Measurements from ENCODE around the gene PRCD. TPM values are rescaled to one million over a fixed set of nuclear protein-coding genes. Genes with fewer than 3 reads are reported as not detected.
"Not testable (repeated sequence)": the region's sequence is repeated elsewhere in the genome, so short reads cannot be mapped to it uniquely, and the experiment has no call there.

PRCD gene
- total RNA-seq, 2 donors from 2014 or later, result 0.52 to 4.6 TPM

- no peak overlapping the region for H3K4me3 ChIP-seq
- no peak overlapping the region for H3K27ac ChIP-seq
- no peaks in the 10 kb centered on the region for H3K36me3 ChIP-seq (replicated peaks in 1 of 2; ENCODE audit: insufficient read depth in 1 of 2, low read depth in 2 of 2)
- intact Hi-C loops (cut with DNase I), result loop anchor here (5.0 to 10.0 kb wide), 2 partner anchors 104 to 191 kb away; partner anchors contain the start of gene MXRA7
- ATAC-seq (peak; percentile 82), DNase-seq (peak; percentile 67 to 78 (median 72))
- WGBS, 2 donors, result 18 to 63% methylated on average over 9 to 35 of the region's 35 CpGs
- no peaks in the 10 kb centered on the region for H3K9me3 ChIP-seq
- TF ChIP-seq CTCF (IDR thresholded peaks at IDR 0.05) (peak; percentile 96 to 99 (median 98)), POLR2A (IDR thresholded peaks at IDR 0.05) (no peak)
- peaks cover 23% of the 10 kb centered on the region for H3K4me1 ChIP-seq
- peaks cover 0 to 4% of the 10 kb centered on the region in 2 donors for H3K27me3 ChIP-seq
These were observed 16.5 kb upstream of the PRCD start for GRCh38 chr17:76523084-76524037.

- Histone ChIP-seq H3K4me3 (no peak overlapping the region), H3K36me3 (replicated peaks in 1 of 2; ENCODE audit: insufficient read depth in 1 of 2, low read depth in 2 of 2) (no peaks in the 10 kb centered on the region), H3K9me3 (no peaks in the 10 kb centered on the region), H3K4me1 (peaks cover 28% of the 10 kb centered on the region), H3K27ac (peak overlapping the region; percentile 10 to 48 (median 22)), H3K27me3 (peaks cover 0 to 4% of the 10 kb centered on the region in 2 donors)
- intact Hi-C loops (cut with DNase I), result loop anchor here (5.0 to 10.0 kb wide), 2 partner anchors 102 to 190 kb away; partner anchors contain the start of gene MXRA7
- peak; percentile 65 for ATAC-seq
- WGBS, 2 donors, result 17 to 28% methylated on average over 21 to 25 of the region's 25 CpGs
- TF ChIP-seq CTCF (IDR thresholded peaks at IDR 0.05) (no peak), POLR2A (IDR thresholded peaks at IDR 0.05) (no peak)
- peak; percentile 78 to 85 (median 80) for DNase-seq
These were observed 15.0 kb upstream of the PRCD start for GRCh38 chr17:76524598-76525512.

GRCh38 chr17:76525513-76525833, 14.4 kb upstream of the PRCD start:
- intact Hi-C loops (cut with DNase I), result loop anchor here (10.0 kb wide), 1 partner anchor 189 kb away; the partner anchor contains the start of gene MXRA7
- not testable (repeated sequence) for H3K36me3 ChIP-seq (replicated peaks in 1 of 2; ENCODE audit: insufficient read depth in 1 of 2, low read depth in 2 of 2); ATAC-seq; H3K9me3 ChIP-seq; H3K4me3 ChIP-seq; H3K27me3 ChIP-seq; DNase-seq
- H3K27ac ChIP-seq, result peak overlapping the region in 2 of 4 donors; percentile 10 to 26
- H3K4me1 ChIP-seq, result peaks cover 28% of the 10 kb centered on the region
- WGBS, 2 donors, result 76% methylated on average over 6 to 8 of the region's 8 CpGs

GRCh38 chr17:76527016-76527415, 12.8 kb upstream of the PRCD start:
- intact Hi-C loops (cut with DNase I), result loop anchor here (10.0 kb wide), 1 partner anchor 188 kb away; the partner anchor contains the start of gene MXRA7
- not testable (repeated sequence) for H3K27me3 ChIP-seq; DNase-seq; ATAC-seq; H3K36me3 ChIP-seq (replicated peaks in 1 of 2; ENCODE audit: insufficient read depth in 1 of 2, low read depth in 2 of 2); H3K9me3 ChIP-seq; H3K4me3 ChIP-seq
- WGBS, 2 donors, result 61 to 71% methylated on average over 9 of the region's 9 CpGs
- peak overlapping the region in 2 of 4 donors; percentile 21 to 56 for H3K27ac ChIP-seq
- peaks cover 28% of the 10 kb centered on the region for H3K4me1 ChIP-seq

- H3K4me3 ChIP-seq, result no peak overlapping the region
- peak; percentile 22 for ATAC-seq
- H3K9me3 ChIP-seq, result no peaks in the 10 kb centered on the region
- peaks cover 0 to 3% of the 10 kb centered on the region in 2 donors for H3K27me3 ChIP-seq
- H3K4me1 ChIP-seq, result peaks cover 28% of the 10 kb centered on the region
- 36 to 58% methylated on average over 17 to 26 of the region's 26 CpGs for WGBS, 2 donors
- intact Hi-C loops (cut with DNase I), result loop anchor here (10.0 kb wide), 1 partner anchor 187 kb away; the partner anchor contains the start of gene MXRA7
- no peak for TF ChIP-seq CTCF (IDR thresholded peaks at IDR 0.05)
- no peak for TF ChIP-seq POLR2A (IDR thresholded peaks at IDR 0.05)
- peak in 3 of 4 donors; percentile 34 to 40 (median 39) for DNase-seq
- H3K36me3 ChIP-seq (replicated peaks in 1 of 2; ENCODE audit: insufficient read depth in 1 of 2, low read depth in 2 of 2), result no peaks in the 10 kb centered on the region
- H3K27ac ChIP-seq, result peak overlapping the region in 3 of 4 donors; percentile 52 to 76 (median 56)
These were observed 12.3 kb upstream of the PRCD start for GRCh38 chr17:76527430-76528111.
